GM11168 (cell line): ENCODE data around the gene CEACAM20.
"Not testable (repeated sequence)": the region's sequence is repeated elsewhere in the genome, so short reads cannot be mapped to it uniquely, and the experiment has no call there.

Source experiments
- in situ Hi-C: fragments of 300-500 bp; cut with MboI; formaldehyde crosslinking; loops from one replicate; pipeline ENCODE4 v1.12.0; 2022; ENCODE audit warnings: low sequenced_read_pairs; ENCODE audit not compliant: unreplicated experiment

Gene CEACAM20

DNA sequence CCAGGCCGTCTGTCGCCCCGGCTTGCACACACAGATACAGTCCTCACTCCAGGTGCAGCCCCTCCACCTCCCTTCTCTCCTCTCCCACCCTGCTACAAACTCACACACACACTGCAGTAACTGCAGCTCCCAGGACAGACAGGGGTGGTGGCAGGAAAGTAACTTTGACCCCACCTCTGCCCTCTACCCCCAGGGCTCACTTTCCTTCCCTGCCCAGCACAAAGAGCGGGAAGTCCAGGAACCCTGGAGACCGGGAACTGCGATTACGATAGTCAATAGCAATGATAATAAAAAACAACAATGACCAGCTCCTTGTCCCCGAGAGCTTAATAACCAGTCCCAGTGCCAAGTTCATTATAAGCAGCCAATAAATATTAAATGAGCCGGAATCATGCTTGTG, at the start of gene CEACAM20:
Gene CEACAM20 (minus strand): TSS at position 140 of the 400 bp plus-strand sequence. CDS start 166 bp downstream, outside the sequence.
- in situ Hi-C loops: no loop called here

DNA sequence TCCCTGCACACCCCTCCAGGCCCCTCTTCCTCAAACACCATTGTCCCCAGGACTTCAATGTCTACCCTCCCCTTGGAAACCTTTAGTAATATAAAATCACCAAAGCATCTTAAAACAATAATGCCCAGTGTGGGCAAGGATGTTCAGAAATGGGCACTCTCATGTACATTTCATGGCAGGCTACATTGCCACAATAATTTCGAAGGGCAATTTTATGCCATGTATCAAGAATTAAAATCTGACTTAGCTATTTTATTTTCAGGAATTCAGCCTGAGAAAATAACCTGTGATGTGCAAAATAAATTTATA, 48.0 kb upstream of the CEACAM20 start:
- in situ Hi-C loops: no loop called here

DNA sequence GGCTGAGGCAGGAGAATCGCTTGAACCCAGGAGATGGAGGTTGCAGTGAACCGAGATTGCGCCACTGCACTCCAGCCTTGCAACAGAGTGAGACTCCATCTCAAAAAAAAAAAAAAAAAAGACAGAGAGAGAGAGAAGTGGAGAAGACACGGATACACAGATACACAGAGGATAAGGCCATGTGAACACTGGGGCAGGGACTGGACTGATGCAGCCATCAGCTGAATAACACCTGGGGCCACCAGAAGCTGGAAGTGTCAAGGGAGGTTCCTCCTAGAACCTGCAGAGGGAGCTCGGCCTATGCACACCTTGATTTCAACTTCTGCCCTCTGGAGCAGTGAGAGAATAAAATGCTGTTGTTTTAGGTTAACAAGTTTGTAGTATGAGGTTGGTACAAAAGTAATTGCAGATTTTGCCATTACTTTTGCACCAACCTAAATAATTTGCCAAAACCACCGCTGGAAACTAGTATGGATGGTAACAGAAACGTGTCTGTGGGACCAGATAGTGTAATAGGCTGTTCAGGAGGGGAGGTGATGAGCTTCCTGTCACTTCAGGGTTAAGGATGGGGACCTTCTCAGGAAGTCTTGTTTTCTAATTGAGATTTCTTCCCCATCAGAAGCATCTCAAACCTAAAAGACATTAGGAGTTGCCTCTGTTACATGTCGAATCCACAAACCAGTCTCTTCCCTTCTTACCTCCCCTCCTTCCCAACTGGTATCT, 47.5 kb upstream of the CEACAM20 start:
- in situ Hi-C loops: no loop called here

DNA sequence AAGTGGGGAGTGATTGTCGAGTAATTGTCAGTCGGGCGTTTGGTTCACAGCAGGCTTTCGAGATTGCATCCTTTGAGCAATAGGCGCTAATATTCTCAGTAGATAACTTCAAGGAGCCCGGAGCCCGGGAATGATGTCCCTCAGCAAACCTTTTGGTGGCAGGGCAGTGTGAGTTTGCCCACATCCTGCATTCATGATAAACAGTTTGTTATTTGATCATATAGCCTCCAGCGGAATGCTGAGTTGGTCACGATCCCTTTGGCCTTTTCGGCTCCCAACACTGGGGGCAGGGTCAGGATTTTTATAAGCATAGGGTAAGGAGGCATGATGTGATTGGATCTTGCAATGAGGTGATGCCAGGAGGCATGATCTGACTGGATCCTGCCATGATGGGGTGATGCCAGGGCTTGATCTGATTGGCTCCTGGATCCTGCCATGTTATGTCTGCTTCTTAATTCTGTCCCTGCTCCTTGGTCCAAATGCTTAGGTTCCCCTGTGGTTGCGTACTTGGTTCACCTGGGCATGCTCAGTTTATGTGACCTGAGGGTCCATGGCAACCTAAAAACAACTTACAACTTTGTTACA, 45.7 kb upstream of the CEACAM20 start:
- in situ Hi-C loops: no loop called here

DNA sequence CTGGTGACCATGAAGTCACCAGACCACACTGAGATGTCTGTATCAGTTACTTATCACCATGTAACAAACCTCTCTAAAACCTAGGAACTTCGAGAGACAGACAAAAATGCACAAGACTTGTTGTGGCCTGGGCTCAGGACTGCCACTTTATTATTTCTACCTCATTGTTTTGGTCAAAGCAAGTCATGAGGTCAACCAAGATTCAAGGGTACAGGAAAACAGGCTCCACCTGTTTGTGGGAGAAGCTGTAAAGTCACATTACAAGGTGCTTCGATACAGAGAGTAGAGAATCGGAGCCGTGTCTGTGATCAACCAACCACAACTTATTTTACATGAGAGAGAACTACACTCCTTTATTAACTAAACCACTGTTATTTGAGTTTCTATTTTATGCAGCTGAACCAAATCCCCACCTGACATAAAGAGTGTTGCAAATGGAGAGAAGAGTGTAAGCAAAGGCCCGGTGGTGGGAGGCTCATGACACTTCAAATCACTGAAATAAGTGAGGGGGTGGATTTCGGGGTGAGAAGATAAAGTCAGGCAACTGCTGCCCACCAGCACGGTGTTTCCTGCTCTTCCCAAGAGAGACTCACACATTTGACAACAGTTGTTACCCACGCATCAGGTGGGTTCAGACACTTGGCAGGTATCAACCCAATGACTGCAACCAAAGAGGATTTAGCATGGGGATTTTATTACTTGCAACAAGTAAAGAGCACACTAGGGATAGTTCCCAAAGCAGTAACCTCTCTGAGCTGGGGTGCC, 44.9 kb upstream of the CEACAM20 start:
- in situ Hi-C loops: no loop called here

DNA sequence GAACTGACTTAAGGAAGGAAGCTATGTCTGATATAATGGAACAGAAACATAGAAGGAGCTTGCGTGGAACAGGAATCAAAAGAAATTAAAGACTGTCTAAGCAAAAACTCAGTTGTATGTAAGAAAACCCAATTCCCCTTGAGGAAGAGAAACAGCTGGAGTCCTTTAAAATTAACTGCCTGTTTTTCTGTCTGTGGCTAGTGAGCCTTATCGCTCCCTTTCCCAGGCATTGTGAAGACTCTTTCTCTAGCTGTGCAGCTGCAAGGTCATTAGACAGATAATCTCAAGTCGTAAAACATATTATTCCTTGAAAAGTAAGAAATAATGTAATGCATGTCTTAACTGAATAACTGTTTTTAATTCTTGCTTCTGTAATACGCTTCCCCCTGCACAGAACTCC, 44.2 kb upstream of the CEACAM20 start:
- in situ Hi-C loops: no loop called here

DNA sequence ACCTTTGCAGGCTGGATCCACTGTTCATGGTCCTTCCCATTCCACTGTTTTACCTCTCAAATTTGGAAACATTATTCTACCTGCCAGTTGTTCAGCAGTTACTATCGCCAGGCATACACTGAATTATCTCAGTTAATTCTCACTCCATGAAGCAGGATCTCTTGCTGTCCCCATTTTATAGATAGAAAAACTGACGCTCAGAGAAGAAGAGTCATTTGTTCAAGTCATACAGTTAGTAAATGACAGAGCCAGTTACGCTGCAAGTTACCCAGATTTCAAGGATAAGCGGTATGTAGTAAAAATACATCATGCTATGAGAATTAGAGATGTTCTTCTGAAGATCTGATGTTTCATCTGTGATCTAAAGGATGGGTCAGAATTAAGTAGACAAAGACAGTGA, 43.7 kb upstream of the CEACAM20 start:
- in situ Hi-C loops: no loop called here

DNA sequence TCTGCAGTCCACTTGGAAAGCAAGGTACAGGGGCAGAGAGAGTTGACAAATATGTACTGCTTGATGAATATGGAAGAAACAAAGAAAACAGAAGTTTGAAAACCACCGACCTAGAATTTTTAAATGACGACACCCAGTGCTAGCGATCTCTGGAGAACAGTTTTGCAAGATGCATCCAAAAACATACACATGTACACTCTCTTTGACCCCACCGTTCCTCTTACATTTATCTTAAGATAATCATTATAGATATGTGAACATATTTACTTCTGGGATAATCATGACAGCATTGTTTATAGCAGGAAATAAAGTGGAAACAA, 43.1 kb upstream of the CEACAM20 start:
- in situ Hi-C loops: no loop called here

DNA sequence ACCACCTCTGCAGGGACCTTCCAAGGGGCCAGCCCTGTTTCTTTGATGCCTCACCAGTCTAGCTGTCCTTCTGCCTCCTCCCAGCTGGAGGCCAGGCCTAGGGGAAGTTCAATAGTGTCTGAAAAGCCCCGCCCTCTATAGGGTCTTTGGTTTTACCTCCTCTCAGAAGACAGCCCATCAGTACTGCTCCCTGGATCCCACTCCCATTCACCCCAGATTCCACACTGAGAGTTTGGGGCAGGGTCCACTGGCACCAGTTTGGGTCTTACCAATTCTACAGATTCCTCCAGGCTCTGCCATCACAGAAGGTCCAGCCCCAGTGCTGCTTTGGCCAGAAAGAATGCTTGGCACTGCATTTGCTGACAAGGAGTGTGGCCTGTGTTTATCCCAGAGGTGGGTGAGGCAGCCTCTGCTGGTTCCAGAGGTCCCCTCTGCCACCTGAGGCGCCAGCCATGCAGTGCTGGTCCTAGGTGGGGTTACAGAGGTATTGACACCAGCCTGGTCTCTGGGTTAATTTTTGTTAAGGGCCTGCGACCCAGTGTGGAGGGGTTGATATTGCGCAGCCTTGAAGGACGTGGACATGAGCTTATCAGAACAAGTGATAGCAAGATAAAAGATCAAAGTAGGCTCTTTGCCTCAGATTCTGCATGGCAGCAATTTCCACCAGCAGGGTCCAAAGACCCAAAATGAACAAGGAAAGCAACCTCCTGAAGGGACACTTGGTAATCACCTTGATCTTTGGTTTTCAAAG, 42.5 kb upstream of the CEACAM20 start:
- in situ Hi-C loops: no loop called here

DNA sequence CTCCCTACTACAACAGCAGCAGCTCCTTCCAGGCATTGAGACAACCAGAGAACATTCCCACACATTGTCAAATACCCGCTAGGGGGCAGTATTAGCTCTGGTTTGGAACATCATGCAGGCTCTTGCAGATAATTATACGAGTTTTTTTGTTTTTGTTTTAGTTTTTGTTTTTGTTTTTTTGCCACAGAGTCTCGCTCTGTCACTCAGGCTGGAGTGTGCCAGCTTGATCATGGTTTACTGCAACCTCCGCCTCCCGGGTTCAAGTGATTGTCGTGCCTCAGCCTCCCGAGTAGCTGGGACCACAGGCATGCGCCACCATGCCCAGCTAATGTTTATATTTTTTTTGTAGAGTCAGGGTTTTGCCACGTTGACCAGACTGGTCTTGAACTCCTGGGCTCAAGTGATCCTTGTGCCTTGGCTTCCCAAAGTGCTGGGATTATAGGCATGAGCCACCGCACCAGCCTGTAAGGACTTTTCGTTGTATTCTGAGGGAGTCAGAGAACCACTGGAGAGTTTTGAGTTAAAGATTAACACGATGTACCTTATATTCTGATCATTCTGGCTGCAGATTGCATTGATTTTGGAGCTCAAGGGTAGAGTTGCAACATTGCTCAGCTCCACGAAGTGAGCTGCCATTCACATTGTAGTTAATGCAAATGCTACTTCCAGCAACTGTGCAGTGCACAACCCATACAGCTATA, 41.7 kb upstream of the CEACAM20 start:
- in situ Hi-C loops: no loop called here

DNA sequence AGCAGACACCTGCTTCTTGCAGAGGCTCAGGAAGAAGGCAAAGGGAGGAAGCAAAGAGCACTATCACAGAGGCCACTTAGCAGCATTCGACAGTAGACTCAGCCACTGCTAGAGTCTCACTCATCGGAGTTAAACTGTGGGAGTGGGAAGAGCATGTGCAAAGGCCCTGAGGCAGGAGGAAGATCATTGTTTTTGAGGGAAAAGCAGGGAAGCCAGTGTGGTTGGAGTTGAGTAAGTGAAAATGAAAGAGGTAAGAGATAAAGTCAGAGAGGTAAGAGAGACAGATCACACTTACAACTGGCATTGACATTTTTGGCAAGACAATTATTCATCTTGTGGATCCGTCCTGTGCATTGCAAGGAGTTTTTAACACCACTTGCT, 41.1 kb upstream of the CEACAM20 start:
- in situ Hi-C loops: no loop called here

DNA sequence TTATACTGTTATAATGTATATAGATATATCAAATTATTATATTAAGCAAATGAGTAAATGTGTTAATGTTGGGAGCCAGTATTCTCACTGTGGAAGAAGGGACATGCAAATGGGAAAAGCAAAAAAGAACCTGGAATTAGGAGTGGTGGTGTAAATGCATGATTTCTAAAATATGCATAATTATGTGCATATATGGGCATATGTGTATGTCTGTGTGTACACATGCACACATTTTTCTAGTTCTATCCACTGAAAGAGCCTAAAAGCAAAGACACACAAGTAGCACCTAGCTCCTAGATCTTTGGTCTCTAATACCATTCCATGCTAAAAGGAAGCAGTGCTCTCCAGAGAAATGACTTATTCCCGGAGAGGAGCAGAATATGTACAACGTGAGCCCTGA, 38.3 kb upstream of the CEACAM20 start:
- in situ Hi-C loops: no loop called here

DNA sequence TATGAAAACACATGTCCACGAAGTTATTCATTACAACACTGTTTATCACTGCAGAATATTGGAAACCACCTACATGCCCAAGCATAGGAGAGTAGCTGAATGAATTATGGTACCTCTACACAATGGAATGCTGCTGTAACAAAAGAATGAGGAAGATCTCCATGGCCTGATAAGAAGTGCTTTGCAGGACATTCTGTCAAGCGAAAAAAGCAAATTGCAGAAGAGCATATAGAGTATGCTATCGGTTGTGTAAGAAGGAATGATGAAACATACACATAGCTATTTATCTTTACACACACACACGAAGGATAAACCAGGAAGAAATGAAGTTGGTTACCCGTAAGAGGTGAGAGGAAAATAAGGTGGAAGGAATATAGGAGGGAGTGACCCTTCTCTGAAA, 37.5 kb upstream of the CEACAM20 start:
- in situ Hi-C loops: no loop called here

DNA sequence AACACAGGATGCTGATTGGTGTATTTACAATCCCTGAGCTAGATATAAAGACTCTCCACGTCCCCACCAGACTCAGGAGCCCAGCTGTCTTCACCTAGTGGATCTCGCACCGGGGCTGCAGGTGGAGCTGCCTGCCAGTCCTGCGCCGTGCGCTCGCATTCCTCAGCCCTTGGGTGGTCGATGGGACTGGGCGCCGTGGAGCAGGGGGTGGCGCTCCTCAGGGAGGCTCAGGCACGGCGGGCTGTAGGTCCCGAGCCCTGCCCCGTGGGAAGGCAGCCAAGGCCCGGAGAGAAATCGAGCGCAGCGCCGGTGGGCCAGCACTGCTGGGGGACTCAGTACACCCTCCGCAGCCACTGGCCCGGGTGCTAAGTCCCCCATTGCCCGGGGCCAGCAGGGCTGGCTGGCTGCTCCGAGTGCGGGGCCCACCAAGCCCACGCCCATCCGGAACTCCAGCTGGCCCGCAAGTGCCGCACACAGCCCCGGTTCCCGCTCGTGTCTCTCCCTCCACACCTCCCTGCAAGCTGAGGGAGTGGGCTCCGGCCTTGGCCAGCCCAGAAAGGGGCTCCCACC, 33.7 kb upstream of the CEACAM20 start:
- in situ Hi-C loops: not testable (repeated sequence)

DNA sequence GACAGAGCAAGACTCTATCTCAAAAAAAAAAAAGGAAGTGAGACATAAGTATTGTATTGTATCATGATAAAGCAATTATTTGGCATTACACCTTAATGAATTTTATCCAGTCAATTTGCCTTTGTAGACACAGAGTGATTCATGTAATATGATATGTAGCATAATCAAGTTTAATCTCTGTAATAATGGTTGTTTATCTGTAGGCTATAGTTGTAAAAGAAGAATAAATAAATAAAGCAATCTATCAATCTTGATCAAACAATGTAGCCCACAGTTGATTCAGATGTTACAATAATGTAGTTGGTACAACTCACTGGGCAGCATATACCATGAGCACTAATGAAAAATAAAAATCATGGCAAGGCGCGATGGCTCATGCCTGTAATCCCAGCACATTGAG, 28.5 kb upstream of the CEACAM20 start:
- in situ Hi-C loops: no loop called here

DNA sequence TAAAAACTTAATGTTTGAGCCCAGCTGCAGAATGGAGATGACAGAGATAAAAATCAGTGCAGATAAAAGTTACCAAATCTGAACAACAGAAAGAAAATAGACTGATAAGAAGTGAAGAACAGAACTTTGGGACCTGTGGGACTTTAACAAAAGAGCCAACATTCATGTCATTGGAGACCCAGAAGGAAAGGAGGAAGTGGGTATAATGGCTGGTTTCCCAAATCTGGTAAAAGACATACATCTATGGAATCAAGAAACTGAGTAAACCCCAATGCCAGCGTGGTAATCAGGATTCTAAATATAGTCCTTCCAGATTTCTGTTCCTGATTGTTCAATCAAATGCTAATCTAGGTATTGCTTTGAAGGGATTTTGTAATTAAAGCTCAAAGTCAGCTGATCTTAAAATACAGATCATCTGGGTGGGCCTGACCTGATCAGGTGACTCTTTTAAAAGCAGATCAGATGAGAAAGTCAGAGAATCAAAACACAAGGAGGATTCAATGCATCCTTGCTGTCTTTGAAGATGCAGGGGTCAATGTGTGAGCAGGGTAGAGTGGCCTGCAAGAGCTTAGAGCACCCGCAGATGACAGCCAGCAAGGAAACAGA, 25.3 kb upstream of the CEACAM20 start:
- in situ Hi-C loops: no loop called here

DNA sequence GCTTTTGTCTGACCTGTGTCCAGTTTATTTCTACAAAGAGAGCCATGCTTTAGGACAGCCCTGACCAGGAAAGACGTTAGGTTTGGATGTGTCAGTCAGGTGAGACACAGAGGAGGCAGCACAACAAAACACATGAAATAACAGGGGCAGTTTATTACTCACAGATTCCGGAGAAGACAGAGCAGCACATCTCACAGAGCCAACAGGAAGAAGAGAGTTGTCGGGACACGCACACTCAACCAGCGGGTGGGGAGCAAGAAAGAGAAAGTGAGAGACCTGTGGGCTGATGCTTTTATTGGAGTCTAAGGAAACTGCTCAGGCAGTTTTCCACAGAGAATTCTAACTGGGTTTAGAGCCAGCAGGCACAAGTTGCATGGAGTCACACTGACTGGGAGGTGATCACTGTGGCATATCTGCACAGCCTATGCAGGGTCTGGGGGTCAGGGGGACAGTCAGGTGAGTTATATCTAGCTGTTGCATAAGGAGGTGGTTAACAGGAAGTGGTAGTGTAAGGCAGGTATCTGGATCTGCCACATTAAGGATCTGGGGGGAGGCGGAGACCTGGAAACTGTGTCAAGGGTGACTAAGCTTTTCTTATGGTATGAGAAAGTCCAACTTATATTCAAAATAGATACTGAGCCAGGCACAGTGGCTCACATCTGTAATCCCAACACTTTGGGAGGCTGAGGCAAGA, 24.1 kb upstream of the CEACAM20 start:
- in situ Hi-C loops: no loop called here

DNA sequence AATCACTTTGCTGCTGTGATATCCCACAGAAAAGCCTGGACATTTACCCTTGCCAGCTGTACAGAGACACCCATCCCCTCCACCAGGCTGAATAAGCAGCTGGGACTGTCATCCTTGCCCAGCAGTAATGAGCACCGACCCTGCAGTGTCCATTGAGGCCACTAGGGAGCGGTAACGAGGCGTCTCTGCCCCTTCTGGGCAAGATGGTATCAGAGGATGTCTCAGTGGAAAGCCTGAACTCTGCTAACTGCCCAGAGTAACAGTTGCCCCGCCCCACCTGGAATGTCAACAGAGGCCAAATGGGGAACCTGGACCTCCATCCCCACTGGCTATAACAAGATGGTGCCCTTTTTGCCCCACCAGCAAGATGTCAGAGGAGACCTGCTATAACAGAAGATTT, 22.8 kb upstream of the CEACAM20 start:
- in situ Hi-C loops: no loop called here

DNA sequence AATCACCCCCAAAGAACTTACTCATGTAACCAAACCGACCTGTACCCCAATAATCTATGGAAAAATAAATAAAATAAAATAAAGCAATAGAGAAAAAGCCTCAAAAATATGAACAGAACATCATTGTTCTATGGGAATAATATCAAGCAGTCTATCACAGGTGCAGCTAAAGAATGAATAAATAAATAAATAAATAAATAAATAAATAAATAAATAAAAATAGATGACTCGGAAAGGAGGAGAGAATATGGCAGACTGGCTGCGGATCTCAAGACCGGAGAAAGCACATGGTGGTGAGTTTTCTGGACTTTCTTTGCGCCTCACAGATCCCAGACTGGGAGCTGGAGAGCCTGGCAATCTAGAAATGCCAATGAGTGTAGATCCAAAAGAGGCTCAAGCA, 22.4 kb upstream of the CEACAM20 start:
- in situ Hi-C loops: no loop called here
